Left ventricle myocardium superior (tissue), 1 donor: ENCODE measurements around the gene FAM117A. TPM values are rescaled to one million over a fixed set of nuclear protein-coding genes. Genes with fewer than 3 reads are reported as not detected.
"Not testable (repeated sequence)": the region's sequence is repeated elsewhere in the genome, so short reads cannot be mapped to it uniquely, and the experiment has no call there.

ENCODE experiments used
- ATAC-seq: fragments of 200-7000 bp; cut with Tn5 transposase; one replicate; pipeline ENCODE4 v1.9.1; 2020; ENCODE audit warnings: mild to moderate bottlenecking, moderate library complexity
- DNase-seq: peaks from one replicate; pipeline ENCODE4 v3.0.0-alpha.2; 2020
- intact Hi-C: fragments of 100-400 bp; cut with micrococcal nuclease; formaldehyde crosslinking; loops from one replicate; pipeline ENCODE4 v1.11.0; 2022
- total RNA-seq: library from RNA; stranded (reverse); fragmentation: NEBNext Ultra II Directional; extraction: Animal tissue kit (Norgen Biotek cat#: 25700); gene quantifications from one replicate; pipeline ENCODE4 v1.2.1, GENCODE V29; 2021
- donor health status: DM: no; HTN: yes; CAD: no; lungs with severe emphysema.

FAM117A gene
- total RNA-seq, 1 donor from 2014 or later, result 11.2 TPM

- DNase-seq (no peak), ATAC-seq (no peak)
- intact Hi-C loops, result no loop called here
Observed at GRCh38 chr17:49692751-49693150, 71.2 kb downstream of the FAM117A start.

- peak; percentile 28 for ATAC-seq
- intact Hi-C loops, result no loop called here
- no peak for DNase-seq
Observed at GRCh38 chr17:49691677-49692191, 72.2 kb downstream of the FAM117A start.

- ATAC-seq (peak; percentile 86), DNase-seq (no peak)
- intact Hi-C loops, result no loop called here
Observed at GRCh38 chr17:49691086-49691676, 72.8 kb downstream of the FAM117A start.

DNA sequence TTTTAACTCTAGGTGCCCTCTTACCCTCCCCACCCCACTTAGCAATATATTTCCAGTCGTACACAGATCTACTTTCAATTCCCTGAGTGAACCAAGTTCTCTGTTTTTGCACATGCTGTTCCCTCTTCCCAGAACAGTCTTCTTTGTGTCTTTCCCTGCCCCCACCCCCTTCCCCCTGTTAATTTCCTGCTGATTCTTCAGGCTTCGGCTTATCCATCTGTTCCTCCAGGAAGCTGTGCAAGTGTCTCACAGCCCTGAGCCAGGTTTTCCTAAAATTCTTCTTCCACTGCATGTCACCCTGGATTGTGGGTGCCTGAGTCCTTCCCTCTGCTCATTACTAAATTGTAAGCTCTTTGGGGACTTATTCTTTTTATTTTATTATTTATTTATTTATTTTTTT is 73.7 kb downstream of the FAM117A start:
- DNase-seq (no peak), ATAC-seq (peak; percentile 4)
- intact Hi-C loops, result no loop called here

DNA sequence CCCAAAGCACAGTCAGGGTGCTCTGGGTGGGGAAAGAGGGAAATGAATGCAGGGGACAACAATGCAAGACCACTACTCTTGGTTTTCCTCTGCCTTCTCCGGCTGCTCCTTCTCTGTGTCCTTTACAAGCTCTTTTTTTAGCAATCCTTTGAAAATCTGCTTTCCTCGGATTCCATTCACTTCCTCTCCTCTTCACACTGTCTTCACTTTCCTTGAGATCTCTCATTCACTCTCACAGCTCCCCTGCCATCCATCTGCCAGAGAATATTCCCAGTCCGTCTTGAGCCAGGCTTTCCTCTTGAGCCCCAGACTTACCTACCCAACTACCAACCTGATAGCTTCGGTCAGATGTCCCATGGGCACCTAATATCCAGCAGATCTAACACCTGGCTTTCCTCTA is 75.1 kb downstream of the FAM117A start:
- DNase-seq (no peak), ATAC-seq (no peak)
- intact Hi-C loops, result no loop called here

GRCh38 chr17:49687878-49688491 is 75.9 kb downstream of the FAM117A start:
- ATAC-seq (peak; percentile 6), DNase-seq (no peak)
- intact Hi-C loops, result no loop called here

GRCh38 chr17:49681106-49681979 is 82.6 kb downstream of the FAM117A start:
- intact Hi-C loops, result no loop called here
- DNase-seq (no peak), ATAC-seq (no peak)

- no peak for DNase-seq
- intact Hi-C loops, result no loop called here
- no peak for ATAC-seq
Observed at GRCh38 chr17:49680314-49680713, 83.6 kb downstream of the FAM117A start.

GRCh38 chr17:49677933-49678847 is 85.7 kb downstream of the FAM117A start, which contains the start of gene SPOP:
TSS of gene SPOP (minus strand) at chr17:49678097. CDS start at chr17:49622810, 55,287 bp downstream.
- ATAC-seq (peak; percentile 97), DNase-seq (peak; percentile 100)
- intact Hi-C loops, result no loop called here

- peak; percentile 83 for ATAC-seq
- intact Hi-C loops, result no loop called here
Observed at GRCh38 chr17:49677134-49677932, 86.6 kb downstream of the FAM117A start.

DNA sequence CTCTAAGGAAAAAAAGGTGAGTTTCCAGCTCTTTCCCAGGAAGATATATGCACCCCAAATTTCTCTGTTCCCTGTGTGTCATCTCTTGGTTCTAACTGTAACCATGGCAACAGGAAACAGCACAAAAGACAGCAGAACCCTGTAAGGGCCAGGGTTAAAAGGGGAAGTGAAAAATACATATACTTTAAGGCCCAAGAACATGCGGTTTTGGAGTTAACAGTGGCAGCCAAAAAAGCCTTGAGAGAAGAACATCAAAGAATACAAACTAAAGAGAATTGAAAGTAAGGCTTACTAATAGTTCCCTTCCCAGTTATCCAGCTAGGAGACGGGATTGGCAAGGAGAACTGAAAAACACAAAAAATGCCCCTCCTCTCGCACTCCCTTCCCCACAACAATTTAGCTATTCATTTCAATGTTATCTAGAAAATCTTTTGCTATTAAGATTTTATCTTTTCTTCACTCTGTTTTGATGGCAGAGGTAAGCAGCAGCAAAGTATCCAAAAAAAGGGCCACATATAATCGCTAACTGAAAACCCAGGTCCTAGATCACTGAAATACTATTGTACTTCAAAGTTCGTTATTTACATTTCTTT is 87.6 kb downstream of the FAM117A start:
- intact Hi-C loops, result no loop called here
- ATAC-seq (no peak), DNase-seq (no peak)

More at GRCh38 chr17:49677134-49677932, 86.6 kb downstream of the FAM117A start:
- DNase-seq, result peak; percentile 99

- ATAC-seq, result no peak
- intact Hi-C loops, result loop anchor here (5.0 kb wide), 1 partner anchor 47 kb away; no protein-coding TSS in a partner anchor
- no peak for DNase-seq
Observed at GRCh38 chr17:49674507-49674906, 89.4 kb downstream of the FAM117A start.

- intact Hi-C loops, result loop anchor here (5.0 kb wide), 1 partner anchor 46 kb away; no protein-coding TSS in a partner anchor
- not testable (repeated sequence) for ATAC-seq, DNase-seq
Observed at GRCh38 chr17:49673679-49674078, 90.3 kb downstream of the FAM117A start.

DNA sequence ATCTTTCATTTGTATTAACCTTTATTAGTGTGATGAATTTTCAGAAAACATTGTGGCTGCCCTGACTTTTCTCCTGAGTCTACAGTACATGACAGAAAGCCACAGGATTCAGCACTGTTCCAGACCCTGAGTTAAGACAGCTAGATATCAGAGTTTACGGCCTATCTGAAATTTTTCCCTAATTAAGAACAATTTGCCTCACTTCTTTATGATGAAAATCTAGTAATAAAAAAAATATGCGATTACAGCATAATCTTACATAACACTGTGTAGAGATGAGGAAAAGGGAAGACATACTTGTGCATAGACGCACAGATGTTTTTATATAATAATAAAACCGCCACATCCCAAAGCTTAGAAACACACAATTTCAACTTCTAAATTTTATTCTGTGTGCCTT is 93.3 kb downstream of the FAM117A start:
- DNase-seq, result no peak
- intact Hi-C loops, result loop anchor here (5.0 kb wide), 1 partner anchor 43 kb away; no protein-coding TSS in a partner anchor
- no peak for ATAC-seq

GRCh38 chr17:49670002-49670401 is 93.9 kb downstream of the FAM117A start:
- ATAC-seq, result peak; percentile 32
- intact Hi-C loops, result loop anchor here (5.0 kb wide), 1 partner anchor 43 kb away; no protein-coding TSS in a partner anchor

DNA sequence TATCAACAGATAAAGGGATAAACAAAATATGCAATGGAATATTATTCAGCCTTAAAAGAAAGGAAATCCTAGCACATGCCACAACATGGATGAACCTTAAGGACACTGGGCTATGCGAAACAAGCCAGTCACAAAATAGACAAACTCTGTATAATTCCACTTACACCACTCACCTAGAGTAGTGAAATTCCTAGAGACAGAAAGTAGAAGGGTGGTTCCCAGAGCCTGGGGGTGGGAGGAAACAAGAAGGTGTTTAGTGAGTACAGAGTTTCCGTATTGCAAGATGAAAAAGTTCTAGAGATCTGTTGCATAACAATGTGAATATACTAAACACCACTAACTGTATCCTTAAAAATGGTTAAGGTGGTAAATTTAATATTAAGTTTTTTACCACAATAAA is 96.1 kb downstream of the FAM117A start:
- ATAC-seq (no peak), DNase-seq (no peak)
- intact Hi-C loops, result no loop called here

More at GRCh38 chr17:49670002-49670401, 93.9 kb downstream of the FAM117A start:
- no peak for DNase-seq

DNA sequence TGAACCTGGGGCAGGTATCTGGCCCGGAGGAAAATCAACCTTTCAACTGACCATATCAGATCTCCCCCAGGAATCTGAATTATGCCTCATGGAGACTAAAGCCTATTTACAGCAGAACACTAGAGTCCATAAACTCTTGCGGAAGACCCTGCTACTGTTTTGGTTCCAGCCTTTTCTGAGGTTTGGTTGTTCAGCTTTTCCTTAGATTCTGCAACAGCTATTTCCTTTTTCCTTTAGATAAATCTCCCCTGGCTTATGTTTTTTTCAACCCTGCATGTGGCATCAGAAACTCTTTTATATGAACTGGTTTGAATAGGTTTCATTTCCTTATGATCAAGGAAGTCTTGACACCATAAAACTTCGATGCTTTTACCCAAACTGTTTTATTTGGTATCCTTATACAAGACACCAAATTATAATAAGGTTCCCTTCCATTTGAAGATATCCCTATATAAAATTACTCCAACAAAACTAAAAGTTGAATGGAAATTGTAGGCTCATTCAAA is 99.2 kb downstream of the FAM117A start:
- DNase-seq (no peak), ATAC-seq (no peak)
- intact Hi-C loops, result no loop called here
